Subcutaneous abdominal adipose tissue (tissue), 5 donors: Measurements from ENCODE around the gene NHERF2.

ENCODE experiments used
- H3K27ac ChIP-seq: one replicate; pipeline ENCODE4 v1.7.0; 2013; ENCODE audit warnings: low read depth, mild to moderate bottlenecking, inconsistent platforms, low read length, moderate library complexity
- H3K27me3 ChIP-seq, 5 donors: one replicate each; pipeline ENCODE4 v1.7.0; 2013; ENCODE audit warnings: low read length in 5 of 5, inconsistent platforms in 1 of 5; ENCODE audit not compliant: control insufficient read depth in 5 of 5, insufficient read depth in 4 of 5
- H3K36me3 ChIP-seq, 5 donors: one replicate each; pipeline ENCODE4 v1.7.0; 2013; ENCODE audit warnings: low read length in 5 of 5; ENCODE audit not compliant: control insufficient read depth in 5 of 5, insufficient read depth in 5 of 5
- H3K4me1 ChIP-seq, 5 donors: one replicate each; pipeline ENCODE4 v1.7.0; 2013; ENCODE audit warnings: low read length in 5 of 5, mild to moderate bottlenecking in 3 of 5, moderate library complexity in 1 of 5; ENCODE audit not compliant: control insufficient read depth in 5 of 5, insufficient read depth in 5 of 5
- H3K4me3 ChIP-seq, 5 donors: one replicate each; pipeline ENCODE4 v1.7.0; 2013; ENCODE audit warnings: low read length in 5 of 5, low read depth in 1 of 5
- H3K9ac ChIP-seq, 5 donors: one replicate each; pipeline ENCODE4 v1.7.0; 2013; ENCODE audit warnings: low read length in 5 of 5, mild to moderate bottlenecking in 4 of 5, moderate library complexity in 3 of 5
- H3K9me3 ChIP-seq, 5 donors: one replicate each; pipeline ENCODE4 v1.7.0; 2013; ENCODE audit warnings: low read length in 5 of 5; ENCODE audit not compliant: control insufficient read depth in 5 of 5
- donor health status: healthy.
- donor health status: healthy.
- donor health status: healthy.
- donor health status: healthy.
- donor health status: healthy.

Gene NHERF2

DNA sequence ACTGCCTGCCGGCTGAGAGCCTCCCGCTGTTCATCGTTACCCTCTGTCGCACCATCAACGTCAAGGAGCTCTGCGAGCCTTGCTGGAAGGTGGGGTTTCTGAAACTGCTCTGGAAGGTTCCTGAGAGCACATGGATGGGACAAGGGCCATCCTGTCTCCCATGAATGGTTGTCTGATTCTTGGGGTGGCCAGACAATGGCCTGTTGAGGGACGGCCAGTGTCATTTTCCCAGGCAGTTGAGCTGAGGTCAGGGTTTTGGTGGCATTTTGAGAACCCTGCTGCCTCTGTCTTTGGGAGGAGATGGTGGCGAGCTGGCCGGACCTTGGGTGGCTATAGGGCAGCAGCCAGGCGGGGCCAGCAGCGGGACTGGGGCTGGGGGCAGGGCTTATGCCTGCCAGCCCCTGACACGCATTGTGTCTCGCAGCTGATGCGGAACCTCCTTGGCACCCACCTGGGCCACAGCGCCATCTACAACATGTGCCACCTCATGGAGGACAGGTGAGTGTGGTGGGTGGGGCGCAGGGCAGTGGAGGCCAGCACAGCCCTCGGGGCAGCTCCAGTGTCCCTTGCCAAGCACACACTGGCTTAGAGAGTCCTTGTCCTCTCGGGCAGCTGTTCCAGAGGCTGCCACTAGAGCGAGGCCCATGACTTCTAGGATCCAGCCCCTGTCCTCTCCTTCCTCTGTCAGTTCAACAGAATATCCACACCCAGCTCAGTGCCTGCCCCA lies 30.1 kb downstream of the NHERF2 start:
- Histone ChIP-seq H3K27me3 (no peaks in the 10 kb centered on the region), H3K9ac (no peak overlapping the region), H3K36me3 (peaks cover 0 to 87% (median 70%) of the 10 kb centered on the region in 5 donors), H3K9me3 (no peaks in the 10 kb centered on the region), H3K4me1 (peaks cover 0 to 4% (median 0%) of the 10 kb centered on the region in 5 donors), H3K4me3 (no peak overlapping the region), H3K27ac (no peak overlapping the region)

DNA sequence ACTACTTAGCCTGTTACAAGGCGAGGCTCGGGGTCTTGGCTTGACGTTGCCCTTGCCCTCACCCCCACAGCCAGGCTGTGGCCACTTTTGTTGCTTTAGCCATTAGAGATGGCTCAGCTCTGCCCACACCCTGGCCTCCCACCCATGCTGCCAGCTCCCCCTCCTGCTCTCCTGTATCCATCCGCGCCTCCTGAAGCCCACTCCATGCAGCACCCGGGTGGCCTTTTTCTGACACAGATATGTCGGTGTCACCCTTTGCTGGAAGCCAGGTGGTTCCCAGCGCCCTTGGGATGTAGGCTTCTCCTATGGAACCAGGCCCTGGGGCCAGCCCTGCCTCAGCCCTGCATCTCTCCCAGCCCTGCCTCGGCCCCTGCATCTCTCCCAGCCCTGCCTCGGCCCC lies 30.7 kb downstream of the NHERF2 start:
- H3K27ac ChIP-seq: no peak overlapping the region
- peaks cover 0 to 87% (median 71%) of the 10 kb centered on the region in 5 donors for H3K36me3 ChIP-seq
- H3K9me3 ChIP-seq: no peaks in the 10 kb centered on the region
- no peak overlapping the region for H3K9ac ChIP-seq
- H3K27me3 ChIP-seq: no peaks in the 10 kb centered on the region
- H3K4me1 ChIP-seq: peaks cover 0 to 4% (median 0%) of the 10 kb centered on the region in 5 donors
- no peak overlapping the region for H3K4me3 ChIP-seq

DNA sequence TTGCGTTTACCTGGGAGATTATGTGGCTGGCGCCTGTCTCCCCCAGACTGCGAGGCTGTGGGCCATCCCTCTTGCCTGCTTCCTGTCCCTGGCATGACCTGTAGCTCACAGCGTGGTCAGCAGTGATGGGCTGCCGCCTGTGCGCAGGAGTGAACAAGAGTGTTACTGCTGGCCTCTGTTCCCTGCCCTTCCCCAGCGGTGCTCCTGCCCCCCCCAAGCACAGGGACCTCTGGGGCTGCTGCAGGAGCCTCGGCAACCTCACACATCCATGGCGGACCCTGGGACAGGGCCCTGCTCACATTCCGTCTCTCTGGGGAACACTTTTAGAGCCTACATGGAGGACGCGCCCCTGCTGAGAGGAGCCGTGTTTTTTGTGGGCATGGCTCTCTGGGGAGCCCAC lies 31.7 kb downstream of the NHERF2 start:
- peaks cover 0 to 87% (median 71%) of the 10 kb centered on the region in 5 donors for H3K36me3 ChIP-seq
- peaks cover 0 to 4% (median 0%) of the 10 kb centered on the region in 5 donors for H3K4me1 ChIP-seq
- no peaks in the 10 kb centered on the region for H3K27me3 ChIP-seq
- no peaks in the 10 kb centered on the region for H3K9me3 ChIP-seq
- no peak overlapping the region for H3K27ac ChIP-seq
- no peak overlapping the region for H3K4me3 ChIP-seq
- no peak overlapping the region for H3K9ac ChIP-seq

DNA sequence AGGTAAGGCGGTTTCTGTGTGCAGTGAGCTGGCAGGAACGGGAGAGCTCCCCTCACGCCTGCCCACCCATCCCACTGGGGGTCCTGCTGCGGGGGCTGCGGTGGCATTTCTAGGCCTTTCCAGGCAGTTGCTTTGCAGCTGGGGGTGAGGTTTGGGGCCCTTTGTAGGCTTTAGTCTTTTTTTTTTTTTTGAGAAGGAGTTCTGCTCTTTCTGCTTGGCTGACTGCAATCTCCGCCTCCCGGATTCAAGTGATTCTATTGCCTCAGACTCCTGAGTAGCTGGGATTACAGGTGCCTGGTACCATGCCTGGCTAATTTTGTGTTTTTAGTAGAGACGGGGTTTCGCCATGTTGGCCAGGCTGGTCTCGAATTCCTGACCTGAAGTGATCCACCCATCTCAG lies 32.2 kb downstream of the NHERF2 start:
- no peak overlapping the region for H3K4me3 ChIP-seq
- no peak overlapping the region for H3K27ac ChIP-seq
- no peaks in the 10 kb centered on the region for H3K9me3 ChIP-seq
- H3K36me3 ChIP-seq: peaks cover 0 to 87% (median 71%) of the 10 kb centered on the region in 5 donors
- H3K4me1 ChIP-seq: peaks cover 0 to 4% (median 0%) of the 10 kb centered on the region in 5 donors
- H3K27me3 ChIP-seq: no peaks in the 10 kb centered on the region
- no peak overlapping the region for H3K9ac ChIP-seq

DNA sequence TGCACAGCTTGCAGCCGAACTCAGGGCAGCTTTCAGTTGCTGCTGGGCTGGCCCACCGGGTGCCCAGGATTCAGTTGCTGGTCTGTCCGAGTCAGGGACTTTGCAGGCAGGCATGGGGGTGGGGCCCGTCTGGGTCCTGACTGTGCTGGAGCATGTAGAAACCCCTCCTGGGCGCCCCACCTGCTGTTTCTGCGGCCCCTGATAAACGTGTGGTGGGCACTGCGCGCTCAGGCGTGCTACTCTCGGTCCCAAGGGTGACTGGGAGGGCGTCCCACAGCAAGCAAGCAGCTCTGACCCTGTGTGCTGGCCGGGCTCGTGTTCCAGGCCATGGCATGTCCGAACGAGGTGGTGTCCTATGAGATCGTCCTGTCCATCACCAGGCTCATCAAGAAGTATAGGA lies 33.6 kb downstream of the NHERF2 start:
- Histone ChIP-seq H3K9me3 (no peaks in the 10 kb centered on the region), H3K27ac (no peak overlapping the region), H3K9ac (no peak overlapping the region), H3K27me3 (no peaks in the 10 kb centered on the region), H3K36me3 (peaks cover 0 to 83% (median 69%) of the 10 kb centered on the region in 5 donors), H3K4me3 (no peak overlapping the region), H3K4me1 (peaks cover 0 to 4% (median 0%) of the 10 kb centered on the region in 5 donors)

DNA sequence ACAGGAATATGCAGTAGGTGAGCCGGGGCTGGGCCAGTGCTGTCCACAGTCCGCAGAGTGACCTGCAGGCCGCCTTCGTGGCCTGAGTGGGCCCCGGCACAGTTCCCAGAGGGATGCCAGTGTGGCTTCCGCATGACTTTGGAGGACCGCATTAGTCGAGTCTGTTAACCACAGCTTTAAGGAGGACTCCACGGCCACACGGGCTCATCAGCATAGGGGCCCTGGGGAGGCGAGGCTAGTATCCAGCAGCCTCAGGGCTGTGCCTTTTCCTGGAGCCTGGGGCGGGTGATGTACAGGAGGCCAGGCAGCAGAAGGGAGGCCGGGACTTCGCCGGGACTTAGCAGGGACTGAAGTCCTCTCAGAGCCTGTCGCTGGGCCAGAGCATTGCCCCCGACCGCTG lies 34.3 kb downstream of the NHERF2 start:
- Histone ChIP-seq H3K4me3 (no peak overlapping the region), H3K4me1 (peaks cover 0 to 1% (median 0%) of the 10 kb centered on the region in 5 donors), H3K27me3 (no peaks in the 10 kb centered on the region), H3K36me3 (peaks cover 0 to 87% (median 76%) of the 10 kb centered on the region in 5 donors), H3K9me3 (peaks cover 0 to 2% (median 0%) of the 10 kb centered on the region in 5 donors), H3K27ac (no peak overlapping the region), H3K9ac (no peak overlapping the region)

DNA sequence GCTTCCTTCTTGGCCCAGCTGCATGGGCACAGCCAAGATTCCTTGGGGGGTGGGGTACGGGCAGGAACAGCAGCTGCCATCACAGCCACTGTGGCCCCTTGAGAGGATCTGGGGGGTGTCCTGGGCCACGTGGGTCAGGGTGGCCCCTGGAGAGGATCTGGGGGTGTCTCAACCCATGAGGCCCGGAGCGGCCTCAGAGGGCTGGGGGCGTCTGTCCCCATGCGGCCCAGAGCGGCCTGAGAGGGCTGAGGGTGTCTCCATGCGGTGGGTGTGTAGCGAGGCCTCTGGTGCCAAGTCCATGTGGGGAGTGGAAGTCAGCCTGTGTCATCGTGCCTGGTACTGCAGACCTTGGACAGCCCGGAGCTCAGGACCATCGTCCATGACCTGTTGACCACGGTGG lies 34.8 kb downstream of the NHERF2 start:
- H3K9ac ChIP-seq: no peak overlapping the region
- no peak overlapping the region for H3K27ac ChIP-seq
- no peaks in the 10 kb centered on the region for H3K4me1 ChIP-seq
- no peak overlapping the region for H3K4me3 ChIP-seq
- H3K9me3 ChIP-seq: peaks cover 0 to 3% (median 0%) of the 10 kb centered on the region in 5 donors
- H3K36me3 ChIP-seq: peaks cover 0 to 87% (median 78%) of the 10 kb centered on the region in 5 donors
- no peaks in the 10 kb centered on the region for H3K27me3 ChIP-seq

DNA sequence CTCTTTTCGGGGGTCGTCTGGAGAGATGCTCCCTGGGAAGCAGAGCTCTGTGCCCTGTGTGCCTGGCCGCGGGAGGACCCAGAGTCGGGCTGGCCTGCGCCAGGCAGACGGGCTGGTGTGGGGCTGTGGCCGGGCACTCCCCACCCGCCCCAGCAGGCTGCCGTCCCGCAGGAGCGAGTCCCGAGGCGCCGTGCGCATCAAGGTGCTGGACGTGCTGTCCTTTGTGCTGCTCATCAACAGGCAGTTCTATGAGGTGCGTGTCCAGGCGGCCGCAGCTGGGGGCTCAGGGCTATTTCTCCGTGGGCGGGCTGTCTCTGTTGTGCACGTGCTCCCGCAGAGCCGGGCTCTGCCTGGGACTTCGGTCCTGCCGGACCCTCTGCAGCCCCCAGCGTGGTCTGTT lies 36.1 kb downstream of the NHERF2 start:
- H3K27me3 ChIP-seq: no peaks in the 10 kb centered on the region
- no peak overlapping the region for H3K4me3 ChIP-seq
- H3K9me3 ChIP-seq: peaks cover 0 to 3% (median 0%) of the 10 kb centered on the region in 5 donors
- H3K9ac ChIP-seq: no peak overlapping the region
- H3K27ac ChIP-seq: no peak overlapping the region
- no peaks in the 10 kb centered on the region for H3K4me1 ChIP-seq
- peaks cover 0 to 87% (median 77%) of the 10 kb centered on the region in 5 donors for H3K36me3 ChIP-seq

DNA sequence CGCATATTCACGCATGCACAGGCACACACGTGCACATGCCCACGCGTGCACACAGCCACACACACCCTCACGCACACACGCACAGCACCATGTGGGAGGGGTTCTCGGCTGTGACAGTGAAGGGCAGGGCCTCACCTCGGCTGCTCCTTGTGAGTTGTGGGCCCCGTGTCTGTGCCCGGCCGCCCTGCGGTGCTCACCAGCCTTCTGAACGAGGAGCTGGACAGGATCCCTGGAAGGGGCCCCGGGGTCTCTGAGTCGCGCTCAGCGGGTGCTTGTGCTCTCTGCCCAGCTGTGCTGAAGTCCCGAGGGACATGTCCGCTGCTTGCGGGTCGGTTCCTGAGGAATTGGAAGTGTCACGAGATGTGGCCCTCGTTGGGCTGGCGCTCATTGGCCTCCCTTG lies 37.2 kb downstream of the NHERF2 start:
- H3K27me3 ChIP-seq: no peaks in the 10 kb centered on the region
- H3K4me1 ChIP-seq: no peaks in the 10 kb centered on the region
- H3K9me3 ChIP-seq: peaks cover 0 to 3% (median 0%) of the 10 kb centered on the region in 5 donors
- no peak overlapping the region for H3K9ac ChIP-seq
- H3K4me3 ChIP-seq: no peak overlapping the region
- H3K36me3 ChIP-seq: peaks cover 0 to 87% (median 74%) of the 10 kb centered on the region in 5 donors
- H3K27ac ChIP-seq: no peak overlapping the region

DNA sequence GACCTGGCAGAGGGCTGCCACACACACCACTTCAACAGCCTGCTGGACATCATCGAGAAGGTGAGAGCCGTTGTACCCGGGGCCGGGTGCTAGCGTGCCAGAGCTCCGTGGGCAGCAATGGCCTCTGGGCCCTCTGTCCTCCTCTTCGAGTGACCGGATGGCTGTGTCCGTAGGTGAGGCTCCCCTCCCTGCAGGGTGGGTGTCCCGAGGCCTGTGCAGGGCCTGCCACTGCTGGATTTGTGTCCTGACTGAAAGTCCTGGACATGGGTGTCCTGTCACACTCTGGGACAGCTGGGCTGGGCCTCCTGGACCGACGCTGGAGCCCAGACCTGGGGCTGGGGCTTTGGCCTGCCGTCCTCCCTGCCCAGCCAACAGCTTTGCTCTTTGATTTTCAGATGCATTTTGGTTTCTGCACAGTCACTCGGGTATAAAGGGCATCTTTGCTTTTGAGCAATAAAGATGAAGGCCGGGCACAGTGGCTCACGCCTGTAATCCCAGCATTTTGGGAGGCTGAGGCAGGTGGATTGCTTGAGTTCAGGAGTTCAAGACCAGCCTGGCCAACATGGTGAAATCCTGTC lies 37.8 kb downstream of the NHERF2 start:
- peaks cover 0 to 3% (median 0%) of the 10 kb centered on the region in 5 donors for H3K9me3 ChIP-seq
- H3K4me1 ChIP-seq: no peaks in the 10 kb centered on the region
- H3K27ac ChIP-seq: no peak overlapping the region
- H3K36me3 ChIP-seq: peaks cover 0 to 90% (median 75%) of the 10 kb centered on the region in 5 donors
- no peak overlapping the region for H3K4me3 ChIP-seq
- no peak overlapping the region for H3K9ac ChIP-seq
- no peaks in the 10 kb centered on the region for H3K27me3 ChIP-seq
